GM12892 (cell line): ENCODE measurements around the gene CRYAA.

Source experiments
- POLR2A ChIP-seq: IDR thresholded peaks from 2 replicates; pipeline ENCODE4 v1.6.1; 2011; ENCODE audit warnings: low read depth, low read length, control low read depth
- TAF1 ChIP-seq: IDR thresholded peaks from 2 replicates; pipeline ENCODE4 v1.6.1; 2011; ENCODE audit warnings: low read depth, mild to moderate bottlenecking, control low read depth, low read length, borderline replicate concordance

DNA sequence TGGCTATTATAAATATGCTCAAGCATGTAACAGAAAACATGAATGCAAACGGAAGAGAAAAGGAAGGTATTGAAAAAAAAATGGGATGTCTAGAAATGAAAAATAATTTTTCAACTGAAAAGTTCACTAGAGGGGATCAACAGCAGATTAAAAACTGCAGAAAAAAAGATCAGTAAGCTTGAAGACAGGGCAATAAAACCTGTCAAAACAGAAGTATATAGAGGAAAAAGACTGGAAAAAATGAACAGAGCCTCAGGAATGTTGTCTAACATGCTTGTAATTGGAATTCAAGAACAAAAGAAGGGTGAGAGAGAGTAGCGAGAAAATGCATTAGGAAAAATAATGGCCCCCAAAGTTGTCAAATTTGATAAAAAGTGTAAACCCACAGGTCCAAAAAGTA lies 29.6 kb downstream of the CRYAA start:
- no peak for TF ChIP-seq TAF1
- no peak for TF ChIP-seq POLR2A
